HG02759 (cell line): Measurements from ENCODE around the gene MAP4K2.
"Not testable (repeated sequence)": the region's sequence is repeated elsewhere in the genome, so short reads cannot be mapped to it uniquely, and the experiment has no call there.

Experiments used
- ATAC-seq: cut with Tn5 transposase; IDR thresholded peaks from one replicate; pipeline ENCODE4 v1.9.1; 2021; ENCODE audit warnings: mild to moderate bottlenecking, moderate library complexity; ENCODE audit not compliant: unreplicated experiment

Gene MAP4K2

GRCh38 chr11:64803158-64803845 lies at the start of gene MAP4K2:
MAP4K2 (minus strand) TSS chr11:64803214; CDS start chr11:64803149, 65 bp downstream.
- ATAC-seq, result peak; percentile 71

- no peak for ATAC-seq
Measured at GRCh38 chr11:64851831-64852351, 48.9 kb upstream of the MAP4K2 start.

- peak; percentile 73 for ATAC-seq
Measured at GRCh38 chr11:64850979-64851567, 48.1 kb upstream of the MAP4K2 start.

- no peak for ATAC-seq
Measured at GRCh38 chr11:64849598-64850356, 46.8 kb upstream of the MAP4K2 start.

- no peak for ATAC-seq
Measured at GRCh38 chr11:64848826-64849597, 46.0 kb upstream of the MAP4K2 start.

- ATAC-seq, result no peak
Measured at GRCh38 chr11:64848214-64848825, 45.3 kb upstream of the MAP4K2 start.

- ATAC-seq, result peak; percentile 24
Measured at GRCh38 chr11:64846998-64847666, 44.1 kb upstream of the MAP4K2 start.

- ATAC-seq, result not testable (repeated sequence)
Measured at GRCh38 chr11:64845776-64846129, 42.7 kb upstream of the MAP4K2 start.

- ATAC-seq, result no peak
Measured at GRCh38 chr11:64845129-64845775, 42.2 kb upstream of the MAP4K2 start.

GRCh38 chr11:64844330-64845128 lies 41.5 kb upstream of the MAP4K2 start, which contains the start of gene CDC42BPG:
CDC42BPG (minus strand) TSS chr11:64844653; CDS start chr11:64844569, 84 bp downstream.
- ATAC-seq, result peak; percentile 40

- no peak for ATAC-seq
Measured at GRCh38 chr11:64843686-64844329, 40.8 kb upstream of the MAP4K2 start.

- ATAC-seq, result no peak
Measured at GRCh38 chr11:64842851-64843685, 40.1 kb upstream of the MAP4K2 start.

GRCh38 chr11:64842366-64842759 lies 39.3 kb upstream of the MAP4K2 start:
- ATAC-seq, result no peak

- ATAC-seq, result no peak
Measured at GRCh38 chr11:64841592-64842365, 38.8 kb upstream of the MAP4K2 start.

GRCh38 chr11:64839887-64840782 lies 37.1 kb upstream of the MAP4K2 start:
- no peak for ATAC-seq
